ENCODE data around the gene PRAMEF4. TPM values are rescaled to one million over a fixed set of nuclear protein-coding genes. Genes with fewer than 3 reads are reported as not detected.
"Not testable (repeated sequence)": the region's sequence is repeated elsewhere in the genome, so short reads cannot be mapped to it uniquely, and the experiment has no call there.

The PRAMEF4 gene
- total and polyA plus RNA-seq, 2 experiments from 2014 or later: not detected

GRCh38 chr1:12898170-12898569 lies 12.2 kb upstream of the PRAMEF4 start, which contains the start of gene PRAMEF10:
Gene PRAMEF10, minus strand, starts transcription at chr1:12898270. Its CDS starts 2,423 bp downstream, at chr1:12895847.
- not testable (repeated sequence) for H3K36me3 ChIP-seq (ENCODE audit: insufficient read depth); H3K27me3 ChIP-seq (ENCODE audit: insufficient read depth); H3K4me1 Mint-ChIP-seq; H3K36me3 Mint-ChIP-seq (ENCODE audit: low read depth); H3F3A ChIP-seq (replicated peaks; ENCODE audit: low read depth); H3K79me2 ChIP-seq (replicated peaks; ENCODE audit: insufficient read depth); H3K4me3 ChIP-seq; H3K27me3 Mint-ChIP-seq (ENCODE audit: insufficient read depth, low read depth, poor library complexity); H3K27ac Mint-ChIP-seq; DNase-seq (ENCODE audit: low spot score); ATAC-seq; H3K9me2 ChIP-seq (ENCODE audit: insufficient read depth); H2AFZ ChIP-seq; H3K4me3 Mint-ChIP-seq; H3K4me1 ChIP-seq (ENCODE audit: insufficient read depth); H4K20me1 ChIP-seq (replicated peaks; ENCODE audit: insufficient read depth); H3K9me3 Mint-ChIP-seq; H3K4me2 ChIP-seq; H3K27ac ChIP-seq (ENCODE audit: low read depth)

GRCh38 chr1:12878453-12878852 lies 7.5 kb downstream of the PRAMEF4 start:
- H3F3A ChIP-seq (replicated peaks; ENCODE audit: low read depth); H3K27ac Mint-ChIP-seq; H4K20me1 ChIP-seq (replicated peaks; ENCODE audit: insufficient read depth); H3K79me2 ChIP-seq (replicated peaks; ENCODE audit: insufficient read depth); ATAC-seq; H3K27me3 Mint-ChIP-seq (ENCODE audit: insufficient read depth, low read depth, poor library complexity); H3K4me1 ChIP-seq (ENCODE audit: insufficient read depth); H3K4me3 Mint-ChIP-seq; H3K9me2 ChIP-seq (ENCODE audit: insufficient read depth); H3K27me3 ChIP-seq (ENCODE audit: insufficient read depth); H3K36me3 Mint-ChIP-seq (ENCODE audit: low read depth); H3K4me1 Mint-ChIP-seq; H3K36me3 ChIP-seq (ENCODE audit: insufficient read depth); H3K27ac ChIP-seq (ENCODE audit: low read depth); H2AFZ ChIP-seq; H3K4me2 ChIP-seq; H3K4me3 ChIP-seq; DNase-seq (ENCODE audit: low spot score): not testable (repeated sequence)
- peaks cover 21% of the 10 kb centered on the region for H3K9me3 Mint-ChIP-seq

- not testable (repeated sequence) for DNase-seq (ENCODE audit: low spot score); H3K27ac ChIP-seq (ENCODE audit: low read depth); H3K27ac Mint-ChIP-seq; H3K4me3 Mint-ChIP-seq; H3K4me2 ChIP-seq; ATAC-seq; H2AFZ ChIP-seq; H3K4me3 ChIP-seq; H3K27me3 Mint-ChIP-seq (ENCODE audit: insufficient read depth, low read depth, poor library complexity); H3F3A ChIP-seq (replicated peaks; ENCODE audit: low read depth); H3K9me2 ChIP-seq (ENCODE audit: insufficient read depth); H3K79me2 ChIP-seq (replicated peaks; ENCODE audit: insufficient read depth); H4K20me1 ChIP-seq (replicated peaks; ENCODE audit: insufficient read depth); H3K36me3 ChIP-seq (ENCODE audit: insufficient read depth); H3K4me1 ChIP-seq (ENCODE audit: insufficient read depth); H3K27me3 ChIP-seq (ENCODE audit: insufficient read depth); H3K4me1 Mint-ChIP-seq
- peaks cover 58% of the 10 kb centered on the region for H3K9me3 Mint-ChIP-seq
- peaks cover 12% of the 10 kb centered on the region; the same call in 2 of the 3 replicates for H3K36me3 Mint-ChIP-seq (ENCODE audit: low read depth)
Measured at GRCh38 chr1:12863131-12863880, 22.7 kb downstream of the PRAMEF4 start.

- not testable (repeated sequence) for H3K27ac Mint-ChIP-seq
Measured at GRCh38 chr1:12856786-12857185, 29.2 kb downstream of the PRAMEF4 start, which contains the start of gene PRAMEF2. Gene PRAMEF2, plus strand, starts transcription at chr1:12857086. Its CDS starts 1,924 bp downstream, at chr1:12859010.

More at GRCh38 chr1:12856786-12857185, 29.2 kb downstream of the PRAMEF4 start, which contains the start of gene PRAMEF2:
- ATAC-seq; H3K4me2 ChIP-seq; H3K27me3 Mint-ChIP-seq (ENCODE audit: insufficient read depth, low read depth, poor library complexity); H3K4me3 Mint-ChIP-seq; H3K4me1 ChIP-seq (ENCODE audit: insufficient read depth); H2AFZ ChIP-seq; DNase-seq (ENCODE audit: low spot score); H3K27ac ChIP-seq (ENCODE audit: low read depth); H3K4me1 Mint-ChIP-seq; H3K36me3 ChIP-seq (ENCODE audit: insufficient read depth); H3K4me3 ChIP-seq; H3K27me3 ChIP-seq (ENCODE audit: insufficient read depth); H3K79me2 ChIP-seq (replicated peaks; ENCODE audit: insufficient read depth); H3F3A ChIP-seq (replicated peaks; ENCODE audit: low read depth); H3K9me2 ChIP-seq (ENCODE audit: insufficient read depth); H4K20me1 ChIP-seq (replicated peaks; ENCODE audit: insufficient read depth): not testable (repeated sequence)
- H3K36me3 Mint-ChIP-seq (ENCODE audit: low read depth): peaks cover 22% of the 10 kb centered on the region; the same call in 2 of the 3 replicates
- peaks cover 91% of the 10 kb centered on the region for H3K9me3 Mint-ChIP-seq

Measured in GM23338 (cell line).